ENCODE data around the gene SPDYE6. TPM values are rescaled to one million over a fixed set of nuclear protein-coding genes. Genes with fewer than 3 reads are reported as not detected.
"Not testable (repeated sequence)": the region's sequence is repeated elsewhere in the genome, so short reads cannot be mapped to it uniquely, and the experiment has no call there.

The SPDYE6 gene
- polyA plus RNA-seq, 4 donors = 0.16 to 2.4 (median 2.0) TPM; not detected in 1

DNA sequence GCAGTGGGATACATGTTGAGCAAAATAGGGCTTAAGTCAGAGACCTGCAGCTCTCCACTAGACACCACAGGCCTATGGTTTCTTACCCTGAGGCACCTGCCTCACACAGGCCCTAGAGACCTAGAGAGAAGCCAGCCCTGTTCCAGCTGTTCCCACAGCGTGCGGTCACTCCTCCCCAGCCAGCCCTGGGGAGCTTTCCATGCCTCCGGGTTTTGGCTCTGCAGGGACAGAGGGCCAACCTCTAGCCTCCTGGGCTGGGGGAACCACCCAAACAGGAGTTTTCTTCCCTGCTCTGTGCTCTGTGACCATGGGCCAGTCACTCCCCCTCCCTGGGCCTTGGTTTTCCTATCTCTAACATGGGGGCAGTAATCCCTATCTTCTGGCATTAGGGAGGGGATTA, 36.6 kb downstream of the SPDYE6 start:
- DNase-seq (ENCODE audit: low read depth in 4 of 4, low spot score in 3 of 4) = no peak

DNA sequence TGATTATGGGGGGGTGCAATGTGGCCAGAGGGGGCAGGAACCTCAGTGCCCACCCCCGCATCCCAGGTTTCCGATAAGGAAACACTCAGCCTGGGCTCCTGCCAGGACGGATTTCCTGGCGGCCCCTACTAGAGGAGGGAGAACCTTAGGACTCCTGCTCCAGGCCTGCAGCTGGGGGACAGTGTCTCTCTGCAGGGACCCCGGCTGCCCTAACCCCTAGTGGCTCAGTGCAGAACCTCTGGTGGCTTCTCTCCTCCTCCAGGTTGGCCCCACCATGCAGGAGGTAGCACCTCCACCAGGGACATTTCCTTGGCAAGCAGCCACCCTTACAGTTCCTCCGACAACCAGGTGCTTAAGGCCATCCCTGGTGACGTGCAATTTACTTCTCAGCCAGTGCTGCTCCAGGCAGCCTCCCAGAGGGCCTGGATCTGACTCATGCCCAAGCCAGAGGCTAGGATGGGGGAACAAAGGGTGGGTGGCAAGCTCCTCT, 37.7 kb downstream of the SPDYE6 start:
- DNase-seq (ENCODE audit: low read depth in 4 of 4, low spot score in 3 of 4) = no peak

- DNase-seq (ENCODE audit: low read depth in 4 of 4, low spot score in 3 of 4) = no peak
Observed at GRCh38 chr7:102317231-102318059, 38.8 kb downstream of the SPDYE6 start.

DNA sequence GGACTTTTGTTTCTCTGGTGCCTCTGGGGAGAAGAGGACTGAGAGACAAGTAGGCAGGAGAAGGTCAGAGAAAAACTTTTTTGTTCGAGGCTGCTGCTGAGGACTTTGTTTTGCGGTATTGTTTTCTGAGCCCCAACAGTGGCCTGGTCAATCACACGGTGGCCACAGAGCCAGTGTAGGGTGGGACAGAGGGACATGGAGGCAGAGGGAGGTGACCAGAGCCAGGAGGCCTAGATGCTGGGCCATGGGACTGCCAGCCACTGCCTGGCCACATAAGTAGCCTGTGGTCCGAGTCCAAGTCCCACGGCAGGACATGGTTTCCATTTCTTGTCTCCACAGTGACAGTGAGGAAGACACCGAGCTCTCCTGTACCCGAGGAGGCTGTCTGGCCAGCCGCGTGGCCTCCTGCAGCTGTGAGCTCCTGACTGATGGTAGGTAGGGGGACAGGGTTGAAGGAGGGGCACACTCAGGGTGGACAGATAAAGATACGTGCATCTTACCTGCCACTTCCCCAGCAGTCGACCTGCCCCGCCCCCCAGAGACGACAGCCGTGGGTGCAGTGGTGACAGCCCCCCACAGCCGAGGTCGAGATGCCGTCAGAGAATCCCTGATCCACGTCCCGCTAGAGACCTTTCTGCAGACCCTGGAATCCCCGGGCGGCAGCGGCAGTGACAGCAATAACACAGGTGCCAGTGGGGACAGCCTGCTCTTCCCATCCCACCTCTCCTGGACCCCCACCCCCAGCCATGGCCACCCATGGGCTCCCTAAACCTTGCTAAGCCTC, 42.1 kb downstream of the SPDYE6 start:
- DNase-seq (ENCODE audit: low read depth in 4 of 4, low spot score in 3 of 4) = no peak

- no peak for DNase-seq (ENCODE audit: low read depth in 4 of 4, low spot score in 3 of 4)
Observed at GRCh38 chr7:102312317-102312716, 43.9 kb downstream of the SPDYE6 start.

GRCh38 chr7:102310414-102310815, 45.8 kb downstream of the SPDYE6 start:
- DNase-seq (ENCODE audit: low read depth in 4 of 4, low spot score in 3 of 4) = no peak

DNA sequence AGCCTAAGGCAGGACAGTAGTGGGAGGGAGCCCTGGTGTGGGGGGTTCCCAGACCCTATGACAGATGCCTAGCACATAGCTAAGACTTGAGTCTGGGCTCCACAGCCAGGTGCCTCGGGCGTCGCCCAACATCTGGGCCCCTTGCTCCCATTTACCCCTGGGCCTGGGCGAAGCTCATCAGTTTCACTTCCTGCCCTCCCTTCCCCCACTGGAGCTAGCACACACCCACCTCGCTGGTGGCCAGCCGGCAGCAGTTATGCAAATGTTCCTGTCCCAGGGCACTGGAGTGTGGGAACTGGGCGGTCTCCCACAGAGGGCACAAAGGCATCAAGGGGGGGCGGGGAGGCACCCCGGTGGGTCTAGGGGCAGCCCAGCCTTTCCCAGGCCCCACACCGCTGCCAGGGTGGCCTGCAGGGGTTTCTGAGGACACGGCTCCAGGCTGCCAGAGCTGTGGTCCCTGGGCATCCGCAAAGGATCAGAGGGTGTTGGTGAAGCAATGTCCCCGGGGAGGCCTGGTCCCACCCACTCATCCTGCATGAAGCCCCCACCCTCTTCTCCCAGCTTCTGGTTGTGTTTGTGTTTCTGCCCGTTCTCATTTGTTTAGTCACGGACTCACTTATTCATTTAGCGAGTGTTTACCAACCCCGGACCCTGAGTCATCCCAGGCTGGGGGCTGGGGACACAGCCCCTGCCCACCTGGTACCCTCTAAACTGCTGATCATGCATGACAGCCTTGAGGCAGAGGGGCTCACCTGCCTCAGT, 49.1 kb downstream of the SPDYE6 start:
- DNase-seq (ENCODE audit: low read depth in 4 of 4, low spot score in 3 of 4) = peak in 1 of 4 donors; percentile 61

- DNase-seq (ENCODE audit: low read depth in 4 of 4, low spot score in 3 of 4) = no peak
Observed at GRCh38 chr7:102305414-102306268, 50.6 kb downstream of the SPDYE6 start.

DNA sequence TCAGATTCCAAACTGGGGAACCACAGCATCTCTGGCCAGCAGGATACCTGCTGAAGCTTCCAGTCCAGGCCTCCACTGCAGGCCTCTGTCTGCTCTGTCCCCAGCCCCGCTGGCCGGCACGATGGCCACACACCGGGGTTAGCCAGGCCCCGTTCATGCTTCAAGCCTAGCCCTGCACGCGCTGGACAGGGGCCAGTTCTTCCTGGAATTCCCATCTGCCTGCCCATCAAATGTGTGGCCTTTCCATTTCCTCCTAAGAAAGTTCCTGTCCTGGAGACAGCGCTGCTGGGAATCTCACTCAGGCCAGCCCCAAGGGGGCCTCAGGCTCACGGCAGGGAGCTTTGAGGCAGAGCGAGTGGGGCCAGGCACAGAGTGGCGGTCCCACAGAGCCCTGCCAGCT, 51.6 kb downstream of the SPDYE6 start:
- DNase-seq (ENCODE audit: low read depth in 4 of 4, low spot score in 3 of 4) = no peak

GRCh38 chr7:102303669-102304422, 52.4 kb downstream of the SPDYE6 start:
- no peak for DNase-seq (ENCODE audit: low read depth in 4 of 4, low spot score in 3 of 4)

DNA sequence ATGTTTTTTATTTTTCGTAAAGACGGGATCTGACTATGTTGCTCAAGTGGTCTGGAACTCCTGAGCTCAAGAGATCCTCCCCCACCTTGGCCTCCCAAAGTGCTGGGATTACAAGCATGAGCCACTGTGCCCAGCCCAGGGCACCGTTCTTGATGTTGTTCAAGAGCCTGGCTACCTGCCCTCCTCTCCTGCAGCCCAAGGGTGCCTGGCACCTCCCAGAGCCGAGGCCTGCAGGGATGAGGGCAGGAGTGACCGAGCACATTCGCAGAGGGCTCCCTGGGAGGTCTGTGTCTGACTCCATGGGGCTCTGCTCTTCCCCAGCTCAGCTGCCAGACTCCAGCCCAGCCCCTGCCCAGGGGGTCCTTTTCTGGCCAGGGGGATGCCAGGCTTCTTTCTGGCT, 54.2 kb downstream of the SPDYE6 start:
- no peak for DNase-seq (ENCODE audit: low read depth in 4 of 4, low spot score in 3 of 4)

- not testable (repeated sequence) for DNase-seq (ENCODE audit: low read depth in 4 of 4, low spot score in 3 of 4)
Observed at GRCh38 chr7:102301367-102301766, 54.9 kb downstream of the SPDYE6 start.

- DNase-seq (ENCODE audit: low read depth in 4 of 4, low spot score in 3 of 4) = no peak
Observed at GRCh38 chr7:102300643-102301221, 55.5 kb downstream of the SPDYE6 start.

- no peak for DNase-seq (ENCODE audit: low read depth in 4 of 4, low spot score in 3 of 4)
Observed at GRCh38 chr7:102297487-102298218, 58.6 kb downstream of the SPDYE6 start.

- DNase-seq (ENCODE audit: low read depth in 4 of 4, low spot score in 3 of 4) = no peak
Observed at GRCh38 chr7:102296514-102296913, 59.7 kb downstream of the SPDYE6 start.

DNA sequence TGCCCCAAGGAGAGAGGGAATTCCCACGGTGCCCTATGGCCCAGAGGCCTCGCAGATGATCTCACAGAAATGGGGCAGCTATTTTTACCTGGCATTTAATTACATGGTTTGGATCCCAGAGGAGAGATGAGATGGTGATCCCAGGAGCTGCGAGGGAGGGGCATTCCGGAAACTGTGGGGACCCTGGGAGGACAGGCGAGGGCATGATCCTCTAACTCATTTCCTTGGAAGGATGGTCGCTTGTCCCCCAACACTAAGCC, 60.1 kb downstream of the SPDYE6 start:
- DNase-seq (ENCODE audit: low read depth in 4 of 4, low spot score in 3 of 4) = no peak

Data from left renal pelvis (tissue), 4 donors.